Measurements from ENCODE around the gene ATP2A3. TPM values are rescaled to one million over a fixed set of nuclear protein-coding genes. Genes with fewer than 3 reads are reported as not detected.

The ATP2A3 gene
- total RNA-seq, 1 experiment from 2014 or later, result 101 TPM

- Histone ChIP-seq H3K9ac (ENCODE audit: low read length) (peak overlapping the region; percentile 76), H2AFZ (ENCODE audit: low read length) (no peak overlapping the region), H3K4me3 (ENCODE audit: low read length) (peak overlapping the region; percentile 57), H3K9me3 (ENCODE audit: low read length) (no peaks in the 10 kb centered on the region), H4K20me1 (ENCODE audit: insufficient read depth, low read depth, low read length) (peaks cover 48% of the 10 kb centered on the region), H3K9me2 (replicated peaks; ENCODE audit: insufficient read depth, low read length) (no peaks in the 10 kb centered on the region), H3K36me3 (ENCODE audit: insufficient read depth, low read length) (peaks cover 42% of the 10 kb centered on the region), H3K27me3 (ENCODE audit: low read length) (no peaks in the 10 kb centered on the region), H3K4me1 (ENCODE audit: low read length) (peaks cover 79% of the 10 kb centered on the region), H3K79me2 (ENCODE audit: low read length) (peaks cover 69% of the 10 kb centered on the region), H3K27ac (ENCODE audit: low read length) (peak overlapping the region; percentile 99), H3K4me2 (ENCODE audit: low read depth, low read length, poor library complexity, severe bottlenecking) (peak overlapping the region; percentile 96)
- DNase-seq, result no peak
Measured at GRCh38 chr17:3960764-3961163, 3.5 kb downstream of the ATP2A3 start.

- peaks cover 75% of the 10 kb centered on the region for H3K4me1 ChIP-seq (ENCODE audit: low read length)
- H3K9me3 ChIP-seq (ENCODE audit: low read length), result no peaks in the 10 kb centered on the region
- peaks cover 75% of the 10 kb centered on the region for H3K79me2 ChIP-seq (ENCODE audit: low read length)
Measured at GRCh38 chr17:3959921-3960601, 4.2 kb downstream of the ATP2A3 start.

GRCh38 chr17:3959295-3959899, 4.8 kb downstream of the ATP2A3 start:
- Histone ChIP-seq H3K4me3 (ENCODE audit: low read length) (no peak overlapping the region; the same call in 1 of the 2 replicates), H3K4me2 (ENCODE audit: low read depth, low read length, poor library complexity, severe bottlenecking) (peak overlapping the region; percentile 96), H3K9me3 (ENCODE audit: low read length) (no peaks in the 10 kb centered on the region), H4K20me1 (ENCODE audit: insufficient read depth, low read depth, low read length) (peaks cover 58% of the 10 kb centered on the region), H3K36me3 (ENCODE audit: insufficient read depth, low read length) (peaks cover 52% of the 10 kb centered on the region), H2AFZ (ENCODE audit: low read length) (no peak overlapping the region), H3K9me2 (replicated peaks; ENCODE audit: insufficient read depth, low read length) (no peaks in the 10 kb centered on the region), H3K27me3 (ENCODE audit: low read length) (no peaks in the 10 kb centered on the region), H3K9ac (ENCODE audit: low read length) (peak overlapping the region; percentile 76), H3K4me1 (ENCODE audit: low read length) (peaks cover 71% of the 10 kb centered on the region), H3K79me2 (ENCODE audit: low read length) (peaks cover 80% of the 10 kb centered on the region), H3K27ac (ENCODE audit: low read length) (peak overlapping the region; percentile 99)
- DNase-seq, result no peak

More at GRCh38 chr17:3959921-3960601, 4.2 kb downstream of the ATP2A3 start:
- Histone ChIP-seq H3K9me2 (replicated peaks; ENCODE audit: insufficient read depth, low read length) (no peaks in the 10 kb centered on the region), H3K27me3 (ENCODE audit: low read length) (no peaks in the 10 kb centered on the region), H3K9ac (ENCODE audit: low read length) (peak overlapping the region; percentile 76), H3K4me3 (ENCODE audit: low read length) (peak overlapping the region; percentile 57), H2AFZ (ENCODE audit: low read length) (no peak overlapping the region), H3K4me2 (ENCODE audit: low read depth, low read length, poor library complexity, severe bottlenecking) (peak overlapping the region; percentile 96), H3K36me3 (ENCODE audit: insufficient read depth, low read length) (peaks cover 48% of the 10 kb centered on the region), H3K27ac (ENCODE audit: low read length) (peak overlapping the region; percentile 99), H4K20me1 (ENCODE audit: insufficient read depth, low read depth, low read length) (peaks cover 53% of the 10 kb centered on the region)
- DNase-seq, result no peak

GRCh38 chr17:3957735-3958599, 6.3 kb downstream of the ATP2A3 start:
- Histone ChIP-seq H3K79me2 (ENCODE audit: low read length) (peaks cover 85% of the 10 kb centered on the region), H3K9me2 (replicated peaks; ENCODE audit: insufficient read depth, low read length) (no peaks in the 10 kb centered on the region), H3K9me3 (ENCODE audit: low read length) (no peaks in the 10 kb centered on the region), H3K27me3 (ENCODE audit: low read length) (no peaks in the 10 kb centered on the region), H3K4me1 (ENCODE audit: low read length) (peaks cover 70% of the 10 kb centered on the region), H3K4me2 (ENCODE audit: low read depth, low read length, poor library complexity, severe bottlenecking) (peak overlapping the region; percentile 58), H3K9ac (ENCODE audit: low read length) (peak overlapping the region; percentile 37), H2AFZ (ENCODE audit: low read length) (no peak overlapping the region), H4K20me1 (ENCODE audit: insufficient read depth, low read depth, low read length) (peaks cover 72% of the 10 kb centered on the region), H3K27ac (ENCODE audit: low read length) (peak overlapping the region; percentile 90), H3K4me3 (ENCODE audit: low read length) (peak overlapping the region; percentile 15; the same call in 1 of the 2 replicates), H3K36me3 (ENCODE audit: insufficient read depth, low read length) (peaks cover 49% of the 10 kb centered on the region)
- no peak for DNase-seq

- H4K20me1 ChIP-seq (ENCODE audit: insufficient read depth, low read depth, low read length), result peaks cover 77% of the 10 kb centered on the region
- DNase-seq, result no peak
- H3K9me2 ChIP-seq (replicated peaks; ENCODE audit: insufficient read depth, low read length), result no peaks in the 10 kb centered on the region
- H3K27me3 ChIP-seq (ENCODE audit: low read length), result no peaks in the 10 kb centered on the region
- H3K79me2 ChIP-seq (ENCODE audit: low read length), result peaks cover 75% of the 10 kb centered on the region
- peak overlapping the region; percentile 15; the same call in 1 of the 2 replicates for H3K4me3 ChIP-seq (ENCODE audit: low read length)
- H2AFZ ChIP-seq (ENCODE audit: low read length), result no peak overlapping the region
- H3K9ac ChIP-seq (ENCODE audit: low read length), result peak overlapping the region; percentile 37
- H3K4me1 ChIP-seq (ENCODE audit: low read length), result peaks cover 60% of the 10 kb centered on the region
- no peaks in the 10 kb centered on the region for H3K9me3 ChIP-seq (ENCODE audit: low read length)
- peak overlapping the region; percentile 58 for H3K4me2 ChIP-seq (ENCODE audit: low read depth, low read length, poor library complexity, severe bottlenecking)
- peak overlapping the region; percentile 90 for H3K27ac ChIP-seq (ENCODE audit: low read length)
- peaks cover 49% of the 10 kb centered on the region for H3K36me3 ChIP-seq (ENCODE audit: insufficient read depth, low read length)
Measured at GRCh38 chr17:3956983-3957382, 7.3 kb downstream of the ATP2A3 start.

GRCh38 chr17:3956327-3956957, 7.8 kb downstream of the ATP2A3 start:
- Histone ChIP-seq H2AFZ (ENCODE audit: low read length) (no peak overlapping the region), H3K79me2 (ENCODE audit: low read length) (peaks cover 71% of the 10 kb centered on the region), H3K36me3 (ENCODE audit: insufficient read depth, low read length) (peaks cover 52% of the 10 kb centered on the region), H3K4me3 (ENCODE audit: low read length) (peak overlapping the region; percentile 15; the same call in 1 of the 2 replicates), H3K4me1 (ENCODE audit: low read length) (peaks cover 54% of the 10 kb centered on the region), H3K4me2 (ENCODE audit: low read depth, low read length, poor library complexity, severe bottlenecking) (peak overlapping the region; percentile 58), H3K9me2 (replicated peaks; ENCODE audit: insufficient read depth, low read length) (no peaks in the 10 kb centered on the region), H3K9ac (ENCODE audit: low read length) (peak overlapping the region; percentile 37), H4K20me1 (ENCODE audit: insufficient read depth, low read depth, low read length) (peaks cover 79% of the 10 kb centered on the region), H3K9me3 (ENCODE audit: low read length) (no peaks in the 10 kb centered on the region), H3K27ac (ENCODE audit: low read length) (peak overlapping the region; percentile 90), H3K27me3 (ENCODE audit: low read length) (no peaks in the 10 kb centered on the region)
- DNase-seq, result peak; percentile 86

GRCh38 chr17:3955673-3955988, 8.6 kb downstream of the ATP2A3 start:
- H3K9me2 ChIP-seq (replicated peaks; ENCODE audit: insufficient read depth, low read length), result no peaks in the 10 kb centered on the region
- peak overlapping the region; percentile 90 for H3K27ac ChIP-seq (ENCODE audit: low read length)
- H3K4me3 ChIP-seq (ENCODE audit: low read length), result no peak overlapping the region
- peaks cover 46% of the 10 kb centered on the region for H3K4me1 ChIP-seq (ENCODE audit: low read length)
- no peak for DNase-seq
- no peaks in the 10 kb centered on the region for H3K9me3 ChIP-seq (ENCODE audit: low read length)
- no peaks in the 10 kb centered on the region for H3K27me3 ChIP-seq (ENCODE audit: low read length)
- peaks cover 76% of the 10 kb centered on the region for H4K20me1 ChIP-seq (ENCODE audit: insufficient read depth, low read depth, low read length)
- H3K4me2 ChIP-seq (ENCODE audit: low read depth, low read length, poor library complexity, severe bottlenecking), result no peak overlapping the region
- H2AFZ ChIP-seq (ENCODE audit: low read length), result no peak overlapping the region
- H3K36me3 ChIP-seq (ENCODE audit: insufficient read depth, low read length), result peaks cover 49% of the 10 kb centered on the region
- no peak overlapping the region for H3K9ac ChIP-seq (ENCODE audit: low read length)
- peaks cover 64% of the 10 kb centered on the region for H3K79me2 ChIP-seq (ENCODE audit: low read length)

Measured in Karpas-422 (cell line).